Adrenal gland (tissue), 12 donors: ENCODE measurements around the gene FAIM2. TPM values are rescaled to one million over a fixed set of nuclear protein-coding genes. Genes with fewer than 3 reads are reported as not detected.
"Not testable (repeated sequence)": the region's sequence is repeated elsewhere in the genome, so short reads cannot be mapped to it uniquely, and the experiment has no call there.

ENCODE experiments used
- DNase-seq, 7 donors: peaks; one replicate each; pipeline ENCODE4 v3.0.0-alpha.2; 2019 to 2020
- H3K27ac ChIP-seq, 5 donors: fragments of 200-600 bp; sonication (generic) in 4 of 5; 1 replicate in 3 of 5; 2 replicates in 2 of 5; pipeline versions ENCODE4 v1.5.1 to v1.8.0; 2016 to 2020; ENCODE audit warnings: mild to moderate bottlenecking in 1 of 5
- H3K27me3 ChIP-seq: fragments of 200-600 bp; 2 replicates; pipeline ENCODE4 v1.8.0; 2021
- H3K36me3 ChIP-seq, 2 donors: fragments of 200-600 bp; replicated peaks in 1 of 2; 1 replicate in 1 of 2; 2 replicates in 1 of 2; pipeline versions ENCODE4 v1.5.1 to v1.8.0; 2018 to 2022
- H3K4me1 ChIP-seq, 2 donors: fragments of 200-600 bp; replicated peaks in 1 of 2; 1 replicate in 1 of 2; 2 replicates in 1 of 2; pipeline versions ENCODE4 v1.5.1 to v1.8.0; 2018 to 2021
- H3K4me3 ChIP-seq, 4 donors: fragments of 200-600 bp; sonication (generic) in 3 of 4; one replicate each; pipeline ENCODE4 v1.5.1; 2016 to 2018
- H3K9me3 ChIP-seq, 3 donors: fragments of 200-600 bp; sonication (generic) in 1 of 3; replicated peaks in 1 of 3; 1 replicate in 2 of 3; 2 replicates in 1 of 3; pipeline versions ENCODE4 v1.5.1 to v1.8.0; 2016 to 2021
- POLR2A ChIP-seq, 2 donors: fragments of 450-650 bp; IDR thresholded peaks; one replicate each; pipeline ENCODE4 v1.6.1; 2017; ENCODE audit warnings: antibody characterized with exemption in 2 of 2, mild to moderate bottlenecking in 2 of 2, moderate library complexity in 1 of 2
- WGBS, 4 donors: extraction: QIAGEN DNeasy Blood & Tissue Kit in 2 of 4; methylation state at CpG; one replicate each; pipeline versions ENCODE4 v1.1.5 to v1.1.7; 2013 to 2017; 5-methylcytosine and 5-hydroxymethylcytosine counted together
- intact Hi-C, 2 donors: fragments of 100-400 bp; cut with DNase I; formaldehyde crosslinking; loops; one replicate each; pipeline versions ENCODE4 v1.14.1 to v1.15.0; 2022 to 2023
- polyA plus RNA-seq, 3 donors: library from polyadenylated mRNA; stranded (reverse); fragments of 200-250 nt in 2 of 3; fragments of 350-450 nt in 1 of 3; fragmentation: Illumina TruSeq in 1 of 3; extraction: RNeasy Lipid Tissue Mini Kit (QIAGEN cat#74804) in 1 of 3; gene quantifications; one replicate each; pipeline ENCODE4 v1.2.3, GENCODE V29; 2013 to 2014
- total RNA-seq, 9 donors: library from RNA; depleted of rRNA in 4 of 9; stranded (reverse); fragments of >200 nt in 4 of 9; fragments of 120-200 nt in 1 of 9; fragmentation: NEBNext Ultra II Directional in 1 of 9; extraction: Animal tissue kit (Norgen Biotek cat#: 25700) in 1 of 9; gene quantifications; one replicate each; pipeline versions ENCODE4 v1.1.0 to v1.2.4, GENCODE V29; 2013 to 2023
- TF ChIP-seq, protein P1 (sequence below), 6 experiments: fragments of 450-650 bp in 4 of 6; fragments of 200-600 bp in 2 of 6; sonication (generic) in 1 of 6; IDR thresholded peaks; 1 replicate in 5 of 6; 2 replicates in 1 of 6; pipeline versions ENCODE4 v1.5.1 to v1.8.0; 2016 to 2021; ENCODE audit warnings: antibody characterized with exemption in 6 of 6, mild to moderate bottlenecking in 2 of 6, moderate library complexity in 1 of 6
- donor health status: healthy with polysubstance abuse.
- donor health status: Bipolar disorder and iron deficiency.
- donor health status: DM: yes; HTN: yes; CAD: no.
- donor health status: DM: no; HTN: no; CAD: no.
- donor health status: DM: no; HTN: no; CAD: no.
- donor health status: DM: yes; HTN: yes; CAD: no.

FAIM2 gene
- total and polyA plus RNA-seq, 12 donors = 0.35 to 50.8 (median 8.7) TPM

DNA sequence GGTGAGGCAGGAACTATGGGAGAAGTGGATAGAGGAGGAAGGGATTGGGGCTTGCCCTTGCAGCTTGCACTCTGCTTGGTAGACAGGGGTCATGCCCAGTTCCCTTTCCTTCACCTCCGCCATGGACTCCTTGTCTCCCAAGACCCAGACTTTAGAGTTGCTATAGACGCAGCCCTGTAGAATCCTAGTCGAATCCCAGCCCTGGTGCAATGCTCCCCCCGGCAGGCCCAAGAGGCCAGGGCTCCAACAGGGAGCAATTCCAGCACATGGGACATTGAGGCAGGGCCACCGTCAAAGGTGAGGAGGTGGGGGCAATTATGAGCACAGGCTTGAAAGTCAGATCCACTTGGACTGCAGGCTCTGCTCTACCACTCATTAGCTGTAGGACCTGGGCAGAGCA, 31.3 kb downstream of the FAIM2 start:
- no peak for TF ChIP-seq POLR2A (IDR thresholded peaks at IDR 0.05)
- TF ChIP-seq, protein P1, sequence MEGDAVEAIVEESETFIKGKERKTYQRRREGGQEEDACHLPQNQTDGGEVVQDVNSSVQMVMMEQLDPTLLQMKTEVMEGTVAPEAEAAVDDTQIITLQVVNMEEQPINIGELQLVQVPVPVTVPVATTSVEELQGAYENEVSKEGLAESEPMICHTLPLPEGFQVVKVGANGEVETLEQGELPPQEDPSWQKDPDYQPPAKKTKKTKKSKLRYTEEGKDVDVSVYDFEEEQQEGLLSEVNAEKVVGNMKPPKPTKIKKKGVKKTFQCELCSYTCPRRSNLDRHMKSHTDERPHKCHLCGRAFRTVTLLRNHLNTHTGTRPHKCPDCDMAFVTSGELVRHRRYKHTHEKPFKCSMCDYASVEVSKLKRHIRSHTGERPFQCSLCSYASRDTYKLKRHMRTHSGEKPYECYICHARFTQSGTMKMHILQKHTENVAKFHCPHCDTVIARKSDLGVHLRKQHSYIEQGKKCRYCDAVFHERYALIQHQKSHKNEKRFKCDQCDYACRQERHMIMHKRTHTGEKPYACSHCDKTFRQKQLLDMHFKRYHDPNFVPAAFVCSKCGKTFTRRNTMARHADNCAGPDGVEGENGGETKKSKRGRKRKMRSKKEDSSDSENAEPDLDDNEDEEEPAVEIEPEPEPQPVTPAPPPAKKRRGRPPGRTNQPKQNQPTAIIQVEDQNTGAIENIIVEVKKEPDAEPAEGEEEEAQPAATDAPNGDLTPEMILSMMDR (IDR thresholded peaks at IDR 0.05) = no peak
- H3K27me3 ChIP-seq = no peaks in the 10 kb centered on the region
- intact Hi-C loops = no loop called here
- peak in 1 of 7 donors; percentile 48 for DNase-seq
- no peaks in the 10 kb centered on the region for H3K9me3 ChIP-seq
- WGBS, 4 donors = 86 to 98% (median 90%) methylated on average over 1 to 5 of the region's 5 CpGs
- no peaks in the 10 kb centered on the region for H3K36me3 ChIP-seq
- peaks cover 0 to 29% of the 10 kb centered on the region in 2 donors for H3K4me1 ChIP-seq
- no peak overlapping the region for H3K4me3 ChIP-seq
- H3K27ac ChIP-seq = no peak overlapping the region

DNA sequence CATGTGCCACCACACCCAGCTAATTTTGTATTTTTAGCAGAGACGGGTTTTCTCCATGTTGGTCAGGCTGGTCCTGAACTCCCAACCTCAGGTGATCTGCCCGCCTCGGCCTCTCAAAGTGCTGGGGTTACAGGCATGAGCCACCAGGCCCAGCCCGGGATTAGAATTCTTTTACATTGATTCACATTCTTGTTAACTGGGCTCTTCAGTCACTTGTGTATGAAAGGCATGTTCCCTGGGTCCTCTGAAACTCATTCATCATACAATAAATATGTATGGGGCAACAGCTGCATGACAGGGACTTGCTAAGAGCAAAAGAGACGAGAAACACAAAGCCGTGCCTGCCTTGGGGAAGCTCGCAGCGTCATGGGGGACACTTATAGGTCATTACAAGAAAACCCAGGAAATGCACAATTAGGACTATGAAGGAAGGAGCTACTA, 31.9 kb downstream of the FAIM2 start:
- DNase-seq = peak in 1 of 7 donors; percentile 51
- peaks cover 0 to 31% of the 10 kb centered on the region in 2 donors for H3K4me1 ChIP-seq
- H3K27ac ChIP-seq, H3K9me3 ChIP-seq, H3K36me3 ChIP-seq, H3K27me3 ChIP-seq, H3K4me3 ChIP-seq, intact Hi-C loops: not testable (repeated sequence)
- 87 to 95% (median 93%) methylated on average over 8 of the region's 8 CpGs for WGBS, 4 donors

DNA sequence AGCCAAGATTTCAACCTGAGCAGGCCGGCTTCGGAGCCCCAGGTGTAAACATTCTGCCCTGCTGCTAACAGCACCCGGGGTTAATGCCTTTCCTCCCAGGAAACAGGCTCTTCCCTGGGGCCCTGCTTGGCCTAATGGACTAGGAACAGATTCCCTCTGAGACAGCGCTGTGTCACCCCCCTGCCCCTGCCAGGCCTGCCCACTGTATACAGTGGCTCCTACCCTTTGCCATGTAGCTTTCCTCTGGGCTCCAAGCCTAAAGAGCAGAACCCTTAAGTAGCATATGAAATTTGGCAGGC, 32.5 kb downstream of the FAIM2 start:
- WGBS, 4 donors = 79 to 95% (median 83%) methylated on average over 2 to 4 of the region's 4 CpGs

DNA sequence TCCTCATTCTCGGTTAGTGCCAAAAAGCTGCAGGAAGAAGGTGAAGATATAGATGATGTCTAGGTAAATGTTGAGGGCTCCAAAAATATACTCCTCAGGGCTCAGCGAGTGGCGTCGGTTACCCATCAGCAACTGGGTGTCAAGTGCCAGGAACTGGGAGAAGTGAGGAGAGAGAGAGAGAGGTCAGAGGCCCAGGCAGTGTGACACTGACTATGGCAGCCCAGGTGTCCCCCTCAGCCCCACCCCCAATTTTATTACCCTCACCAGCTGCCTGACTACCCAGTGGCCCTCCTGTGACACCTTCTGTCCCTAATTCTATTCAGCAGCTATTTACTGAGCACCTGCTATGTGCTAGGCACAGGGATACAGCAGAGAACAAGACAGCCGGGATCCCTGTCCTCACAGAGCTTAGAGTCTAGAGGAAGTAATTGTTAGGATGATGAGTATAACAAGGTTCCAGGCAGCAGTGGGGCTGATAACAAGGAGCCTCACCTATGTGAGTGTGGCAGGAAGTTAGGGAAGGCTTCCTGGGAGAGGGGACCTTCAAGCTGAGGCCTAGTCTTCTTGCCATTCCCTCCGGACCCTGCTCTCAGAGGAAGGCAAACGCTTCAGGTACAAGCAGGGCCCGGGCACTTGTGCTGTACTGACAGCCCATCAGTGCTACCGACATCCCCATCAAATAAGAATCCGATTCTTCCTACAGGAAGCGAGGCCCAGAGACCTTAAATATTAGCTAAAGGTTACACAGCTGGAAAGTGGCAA, 33.0 kb downstream of the FAIM2 start:
- Histone ChIP-seq H3K36me3 (no peaks in the 10 kb centered on the region), H3K4me1 (peaks cover 0 to 31% of the 10 kb centered on the region in 2 donors), H3K4me3 (no peak overlapping the region), H3K27ac (peak overlapping the region in 1 of 5 donors; percentile 90), H3K27me3 (no peaks in the 10 kb centered on the region), H3K9me3 (no peaks in the 10 kb centered on the region)
- WGBS, 4 donors = 92 to 96% (median 94%) methylated on average over 9 to 11 of the region's 11 CpGs
- no peak for TF ChIP-seq POLR2A (IDR thresholded peaks at IDR 0.05)
- TF ChIP-seq, protein P1 (IDR thresholded peaks at IDR 0.05) = no peak
- peak in 1 of 7 donors; percentile 50 for DNase-seq
- intact Hi-C loops = no loop called here

More for the DNA sequence above, 32.5 kb downstream of the FAIM2 start:
- peak in 1 of 7 donors; percentile 48 for DNase-seq
- Histone ChIP-seq H3K4me1 (peaks cover 0 to 31% of the 10 kb centered on the region in 2 donors), H3K9me3 (no peaks in the 10 kb centered on the region), H3K27ac (no peak overlapping the region), H3K36me3 (no peaks in the 10 kb centered on the region), H3K4me3 (no peak overlapping the region), H3K27me3 (no peaks in the 10 kb centered on the region)
- intact Hi-C loops = no loop called here
- TF ChIP-seq, protein P1 (IDR thresholded peaks at IDR 0.05) = no peak
- TF ChIP-seq POLR2A (IDR thresholded peaks at IDR 0.05) = no peak
